Progenitor cell of endocrine pancreas (in vitro differentiated cells): ENCODE results near the gene VANGL2. TPM values are rescaled to one million over a fixed set of nuclear protein-coding genes. Genes with fewer than 3 reads are reported as not detected.

Experiments used
- DNase-seq: peaks from one replicate; pipeline ENCODE4 v3.0.0; 2021; ENCODE audit warnings: low spot score; ENCODE audit not compliant: unreplicated experiment
- H3K27ac Mint-ChIP-seq: 2 replicates; pipeline ENCODE4 v1.8.0; 2021; ENCODE audit warnings: mild to moderate bottlenecking, moderate library complexity, mixed read lengths
- H3K27me3 Mint-ChIP-seq: 2 replicates; pipeline ENCODE4 v1.8.0; 2021; ENCODE audit warnings: mixed read lengths
- H3K36me3 Mint-ChIP-seq: 2 replicates; pipeline ENCODE4 v1.8.0; 2022; ENCODE audit warnings: mixed read lengths; ENCODE audit not compliant: insufficient read depth
- H3K4me1 Mint-ChIP-seq: 2 replicates; pipeline ENCODE4 v1.8.0; 2021; ENCODE audit warnings: low read depth, mixed read lengths
- H3K4me3 Mint-ChIP-seq: 2 replicates; pipeline ENCODE4 v1.8.0; 2021; ENCODE audit warnings: low read depth, mild to moderate bottlenecking, moderate library complexity, mixed read lengths
- H3K9me3 Mint-ChIP-seq: 2 replicates; pipeline ENCODE4 v1.8.0; 2021; ENCODE audit warnings: low read depth, mixed read lengths
- total RNA-seq: library from RNA; stranded (reverse); gene quantifications from 2 replicates; pipeline ENCODE4 v1.2.1, GENCODE V29; 2021
- TF ChIP-seq, protein P1 (sequence below): fragments of 200-600 bp; sonication (generic); IDR thresholded peaks from one replicate; pipeline ENCODE4 v1.5.0; 2021; ENCODE audit warnings: antibody characterized with exemption, mild to moderate bottlenecking; ENCODE audit not compliant: unreplicated experiment

The VANGL2 gene
- total RNA-seq, 1 donor from 2014 or later, result 80.4 TPM

- H3K4me3 Mint-ChIP-seq, result no peak overlapping the region
- TF ChIP-seq, protein P1, sequence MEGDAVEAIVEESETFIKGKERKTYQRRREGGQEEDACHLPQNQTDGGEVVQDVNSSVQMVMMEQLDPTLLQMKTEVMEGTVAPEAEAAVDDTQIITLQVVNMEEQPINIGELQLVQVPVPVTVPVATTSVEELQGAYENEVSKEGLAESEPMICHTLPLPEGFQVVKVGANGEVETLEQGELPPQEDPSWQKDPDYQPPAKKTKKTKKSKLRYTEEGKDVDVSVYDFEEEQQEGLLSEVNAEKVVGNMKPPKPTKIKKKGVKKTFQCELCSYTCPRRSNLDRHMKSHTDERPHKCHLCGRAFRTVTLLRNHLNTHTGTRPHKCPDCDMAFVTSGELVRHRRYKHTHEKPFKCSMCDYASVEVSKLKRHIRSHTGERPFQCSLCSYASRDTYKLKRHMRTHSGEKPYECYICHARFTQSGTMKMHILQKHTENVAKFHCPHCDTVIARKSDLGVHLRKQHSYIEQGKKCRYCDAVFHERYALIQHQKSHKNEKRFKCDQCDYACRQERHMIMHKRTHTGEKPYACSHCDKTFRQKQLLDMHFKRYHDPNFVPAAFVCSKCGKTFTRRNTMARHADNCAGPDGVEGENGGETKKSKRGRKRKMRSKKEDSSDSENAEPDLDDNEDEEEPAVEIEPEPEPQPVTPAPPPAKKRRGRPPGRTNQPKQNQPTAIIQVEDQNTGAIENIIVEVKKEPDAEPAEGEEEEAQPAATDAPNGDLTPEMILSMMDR, result no peak
- no peaks in the 10 kb centered on the region for H3K9me3 Mint-ChIP-seq
- H3K4me1 Mint-ChIP-seq, result peaks cover 4% of the 10 kb centered on the region
- no peak overlapping the region for H3K27ac Mint-ChIP-seq
- no peak for DNase-seq
- H3K36me3 Mint-ChIP-seq, result peaks cover 24% of the 10 kb centered on the region
- H3K27me3 Mint-ChIP-seq, result no peaks in the 10 kb centered on the region
Measured at GRCh38 chr1:160357286-160358002, 42.9 kb upstream of the VANGL2 start.

DNA sequence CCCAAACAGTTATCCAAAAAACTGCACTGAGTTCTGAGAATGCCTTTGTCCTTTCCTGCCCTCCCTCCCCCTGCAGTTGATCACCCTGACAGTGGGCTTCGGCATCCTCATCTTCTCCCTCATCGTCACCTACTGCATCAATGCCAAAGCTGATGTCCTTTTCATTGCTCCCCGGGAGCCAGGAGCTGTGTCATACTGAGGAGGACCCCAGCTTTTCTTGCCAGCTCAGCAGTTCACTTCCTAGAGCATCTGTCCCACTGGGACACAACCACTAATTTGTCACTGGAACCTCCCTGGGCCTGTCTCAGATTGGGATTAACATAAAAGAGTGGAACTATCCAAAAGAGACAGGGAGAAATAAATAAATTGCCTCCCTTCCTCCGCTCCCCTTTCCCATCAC lies 42.3 kb upstream of the VANGL2 start:
- H3K4me3 Mint-ChIP-seq, result no peak overlapping the region
- H3K27me3 Mint-ChIP-seq, result no peaks in the 10 kb centered on the region
- no peak for DNase-seq
- H3K4me1 Mint-ChIP-seq, result peaks cover 8% of the 10 kb centered on the region
- no peak overlapping the region for H3K27ac Mint-ChIP-seq
- peaks cover 22% of the 10 kb centered on the region for H3K36me3 Mint-ChIP-seq
- TF ChIP-seq, protein P1, result no peak
- H3K9me3 Mint-ChIP-seq, result no peaks in the 10 kb centered on the region

GRCh38 chr1:160359559-160360226 lies 40.7 kb upstream of the VANGL2 start:
- no peaks in the 10 kb centered on the region for H3K9me3 Mint-ChIP-seq
- H3K4me3 Mint-ChIP-seq, result no peak overlapping the region
- peak overlapping the region; percentile 43 for H3K27ac Mint-ChIP-seq
- H3K27me3 Mint-ChIP-seq, result no peaks in the 10 kb centered on the region
- TF ChIP-seq, protein P1, result no peak
- DNase-seq, result no peak
- peaks cover 15% of the 10 kb centered on the region for H3K36me3 Mint-ChIP-seq
- H3K4me1 Mint-ChIP-seq, result peaks cover 8% of the 10 kb centered on the region

GRCh38 chr1:160360227-160360695 lies 40.1 kb upstream of the VANGL2 start:
- no peak for DNase-seq
- TF ChIP-seq, protein P1, result no peak
- H3K9me3 Mint-ChIP-seq, result no peaks in the 10 kb centered on the region
- H3K4me3 Mint-ChIP-seq, result no peak overlapping the region
- no peak overlapping the region for H3K27ac Mint-ChIP-seq
- peaks cover 8% of the 10 kb centered on the region for H3K4me1 Mint-ChIP-seq
- H3K36me3 Mint-ChIP-seq, result peaks cover 15% of the 10 kb centered on the region
- no peaks in the 10 kb centered on the region for H3K27me3 Mint-ChIP-seq

GRCh38 chr1:160361199-160361598 lies 39.2 kb upstream of the VANGL2 start:
- TF ChIP-seq, protein P1, result no peak
- Mint-ChIP-seq H3K36me3 (peaks cover 15% of the 10 kb centered on the region), H3K4me3 (no peak overlapping the region), H3K27ac (no peak overlapping the region), H3K9me3 (no peaks in the 10 kb centered on the region), H3K27me3 (no peaks in the 10 kb centered on the region), H3K4me1 (peaks cover 8% of the 10 kb centered on the region)
- no peak for DNase-seq
